Middle frontal gyrus (tissue), 1 donor: Measurements from ENCODE around the gene CYP1A2.
"Not testable (repeated sequence)": the region's sequence is repeated elsewhere in the genome, so short reads cannot be mapped to it uniquely, and the experiment has no call there.

Experiments used
- DNase-seq: peaks from one replicate; pipeline ENCODE4 v3.0.0-alpha.2; 2015; ENCODE audit warnings: low spot score; ENCODE audit errors: extremely low spot score

The CYP1A2 gene, protein sequence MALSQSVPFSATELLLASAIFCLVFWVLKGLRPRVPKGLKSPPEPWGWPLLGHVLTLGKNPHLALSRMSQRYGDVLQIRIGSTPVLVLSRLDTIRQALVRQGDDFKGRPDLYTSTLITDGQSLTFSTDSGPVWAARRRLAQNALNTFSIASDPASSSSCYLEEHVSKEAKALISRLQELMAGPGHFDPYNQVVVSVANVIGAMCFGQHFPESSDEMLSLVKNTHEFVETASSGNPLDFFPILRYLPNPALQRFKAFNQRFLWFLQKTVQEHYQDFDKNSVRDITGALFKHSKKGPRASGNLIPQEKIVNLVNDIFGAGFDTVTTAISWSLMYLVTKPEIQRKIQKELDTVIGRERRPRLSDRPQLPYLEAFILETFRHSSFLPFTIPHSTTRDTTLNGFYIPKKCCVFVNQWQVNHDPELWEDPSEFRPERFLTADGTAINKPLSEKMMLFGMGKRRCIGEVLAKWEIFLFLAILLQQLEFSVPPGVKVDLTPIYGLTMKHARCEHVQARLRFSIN

DNA sequence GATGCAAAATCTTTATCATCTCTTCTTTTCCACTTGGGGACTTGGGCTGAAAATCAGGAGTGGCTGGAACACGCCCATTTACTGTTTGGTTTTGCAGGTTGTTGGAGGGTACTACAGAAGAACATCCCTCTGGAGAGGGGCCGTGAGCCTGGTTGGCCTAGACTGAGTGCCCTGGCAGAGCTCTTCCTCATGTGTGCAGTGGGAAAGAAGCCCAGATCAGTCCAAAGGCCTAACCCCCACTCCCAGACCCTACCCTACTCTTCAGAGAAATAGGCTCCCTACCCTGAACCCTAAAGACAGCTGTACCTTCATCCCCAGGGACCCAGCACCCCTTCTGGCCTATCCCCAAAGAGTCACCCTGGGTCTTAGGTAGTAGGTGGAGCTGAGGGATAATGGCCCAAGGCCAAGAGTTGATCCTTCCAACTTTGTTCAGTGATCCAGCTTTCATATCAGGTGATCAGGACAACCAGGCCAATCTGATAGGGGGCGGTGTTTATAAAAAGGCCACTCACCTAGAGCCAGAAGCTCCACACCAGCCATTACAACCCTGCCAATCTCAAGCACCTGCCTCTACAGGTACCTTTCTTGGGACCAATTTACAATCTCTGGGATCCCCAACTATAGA is at the start of gene CYP1A2:
Gene CYP1A2, plus strand, starts transcription at position 524 of the 625 bp plus-strand sequence. CDS start 894 bp downstream, outside the sequence.
- DNase-seq = no peak

GRCh38 chr15:74709011-74709410 is 39.6 kb upstream of the CYP1A2 start:
- DNase-seq = no peak

GRCh38 chr15:74709892-74710291 is 38.8 kb upstream of the CYP1A2 start:
- DNase-seq = no peak

DNA sequence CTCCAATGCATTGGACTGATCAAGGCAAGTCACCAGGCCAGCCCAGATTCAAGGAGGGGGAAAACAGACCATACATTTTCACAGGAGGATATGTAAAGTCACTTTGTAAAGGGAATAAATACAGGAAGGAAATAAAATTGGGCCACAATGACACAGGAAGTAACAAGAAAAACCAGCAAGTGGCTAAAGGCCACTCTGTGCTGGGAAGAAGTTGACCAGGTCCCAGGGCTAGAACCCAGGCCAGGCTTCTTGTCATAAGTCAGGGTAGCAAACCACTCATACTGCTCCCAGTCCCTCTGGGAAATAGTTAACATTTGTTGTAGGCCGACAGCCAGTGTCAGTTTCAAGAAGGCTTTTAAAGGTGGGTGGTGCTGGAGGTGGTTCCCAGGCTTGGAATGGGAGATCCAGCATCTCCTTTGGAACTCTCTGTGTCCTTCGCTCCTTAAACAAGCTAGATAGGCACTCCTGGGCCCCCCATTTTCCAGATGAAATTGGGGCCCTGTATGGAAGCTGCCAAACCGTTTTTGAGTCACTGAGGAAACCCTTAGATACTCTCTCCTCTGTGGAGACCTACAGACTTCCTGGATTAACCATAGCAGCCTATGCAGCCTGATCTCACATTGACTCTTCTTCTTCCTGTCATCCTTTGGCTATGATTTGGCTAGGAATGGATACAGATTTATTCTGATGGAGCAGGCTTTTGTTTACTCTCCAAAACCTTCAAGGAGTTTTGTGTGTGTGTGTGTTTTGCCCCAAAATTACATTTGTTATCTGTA is 38.1 kb upstream of the CYP1A2 start:
- no peak for DNase-seq

- DNase-seq = no peak
These were observed 36.3 kb upstream of the CYP1A2 start for GRCh38 chr15:74712311-74712710.

DNA sequence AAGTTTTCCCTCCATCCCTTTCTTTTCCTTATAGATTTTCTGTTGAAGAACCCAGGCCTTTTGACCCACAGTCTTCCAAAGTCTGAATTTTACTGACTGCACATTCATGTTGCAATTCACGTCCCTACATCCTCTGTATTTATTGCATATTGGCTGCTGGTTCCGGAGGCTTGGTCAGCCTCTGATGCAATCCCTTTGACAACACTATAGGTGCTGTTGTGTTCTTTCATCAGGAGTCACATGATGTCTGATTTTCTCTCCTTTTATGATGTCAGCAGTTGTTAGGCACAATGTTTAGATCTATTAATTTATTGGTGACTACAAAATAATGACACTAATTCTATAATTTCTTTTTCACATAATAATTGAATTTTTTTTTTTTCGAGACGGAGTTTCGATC is 32.0 kb upstream of the CYP1A2 start:
- no peak for DNase-seq

GRCh38 chr15:74722591-74722990 is 26.1 kb upstream of the CYP1A2 start:
- DNase-seq = no peak

DNA sequence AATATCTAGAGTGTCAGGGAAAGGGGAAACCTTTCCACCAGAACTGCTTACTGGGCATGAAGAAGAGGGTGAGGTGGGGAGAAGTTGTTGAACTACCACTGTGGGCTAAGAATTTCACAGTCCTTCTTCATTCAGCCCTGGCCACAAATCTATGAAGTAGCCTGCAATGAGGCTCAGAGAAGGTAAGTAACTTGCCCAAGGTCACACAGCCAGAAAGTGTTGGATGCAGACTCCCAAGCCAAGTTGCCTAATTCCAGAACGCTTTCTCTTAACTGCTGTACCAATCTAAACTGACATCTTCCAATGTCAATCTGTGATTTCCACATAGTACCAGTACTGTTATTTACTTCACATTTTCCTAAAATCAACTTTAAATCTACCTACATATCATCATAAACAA is 25.5 kb upstream of the CYP1A2 start:
- no peak for DNase-seq

DNA sequence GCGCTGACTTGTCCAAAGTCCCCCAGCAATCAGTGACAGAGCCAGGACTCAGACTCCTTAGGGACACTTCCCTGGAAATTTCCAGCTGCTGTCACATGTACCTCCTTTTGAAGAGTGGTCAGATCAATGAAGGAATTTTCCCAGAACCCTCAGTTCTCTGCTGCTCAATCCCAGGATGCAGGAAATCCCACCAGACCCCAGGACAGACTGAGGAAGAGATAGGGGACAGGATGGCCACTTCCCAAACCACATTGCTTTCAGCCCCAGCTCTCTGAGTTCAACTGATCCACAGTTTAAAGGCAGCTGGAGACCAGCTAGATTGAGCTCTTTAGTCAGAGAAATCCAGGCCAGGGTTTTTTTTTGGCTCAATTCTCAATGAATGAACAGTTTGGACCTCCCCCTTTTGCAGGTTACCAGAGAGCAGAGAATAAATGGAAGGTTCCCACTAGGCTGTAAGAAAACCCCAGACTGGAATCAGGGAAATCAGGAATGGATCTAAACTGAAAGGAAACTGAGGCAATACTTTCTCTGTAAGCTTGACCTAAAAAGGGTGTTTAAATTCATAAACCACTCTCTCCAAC is 24.8 kb upstream of the CYP1A2 start:
- DNase-seq = peak; percentile 64

GRCh38 chr15:74724570-74725224 is 23.9 kb upstream of the CYP1A2 start:
- DNase-seq = no peak

GRCh38 chr15:74725225-74725774 is 23.3 kb upstream of the CYP1A2 start, which contains the start of gene CYP1A1:
CYP1A1 (minus strand) TSS chr15:74725528; CDS start chr15:74723097, 2,431 bp downstream.
- no peak for DNase-seq

GRCh38 chr15:74725845-74726773 is 22.5 kb upstream of the CYP1A2 start:
- no peak for DNase-seq

- DNase-seq = no peak
These were observed 21.9 kb upstream of the CYP1A2 start for GRCh38 chr15:74726774-74727164.

- no peak for DNase-seq
These were observed 20.9 kb upstream of the CYP1A2 start for GRCh38 chr15:74727727-74728126.

DNA sequence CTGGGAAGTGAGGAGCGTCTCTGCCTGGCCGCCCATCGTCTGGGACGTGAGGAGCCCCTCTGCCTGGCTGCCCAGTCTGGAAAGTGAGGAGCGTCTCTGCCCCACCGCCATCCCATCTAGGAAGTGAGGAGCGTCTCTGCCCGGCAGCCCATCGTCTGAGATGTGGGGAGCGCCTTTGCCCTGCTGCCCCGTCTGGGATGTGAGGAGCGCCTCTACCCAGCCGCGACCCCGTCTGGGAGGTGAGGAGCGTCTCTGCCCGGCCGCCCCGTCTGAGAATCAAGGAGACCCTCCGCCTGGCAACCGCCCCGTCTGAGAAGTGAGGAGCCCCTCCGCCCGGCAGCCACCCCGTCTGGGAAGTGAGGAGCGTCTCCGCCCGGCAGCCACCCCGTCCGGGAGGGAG is 19.9 kb upstream of the CYP1A2 start:
- not testable (repeated sequence) for DNase-seq

DNA sequence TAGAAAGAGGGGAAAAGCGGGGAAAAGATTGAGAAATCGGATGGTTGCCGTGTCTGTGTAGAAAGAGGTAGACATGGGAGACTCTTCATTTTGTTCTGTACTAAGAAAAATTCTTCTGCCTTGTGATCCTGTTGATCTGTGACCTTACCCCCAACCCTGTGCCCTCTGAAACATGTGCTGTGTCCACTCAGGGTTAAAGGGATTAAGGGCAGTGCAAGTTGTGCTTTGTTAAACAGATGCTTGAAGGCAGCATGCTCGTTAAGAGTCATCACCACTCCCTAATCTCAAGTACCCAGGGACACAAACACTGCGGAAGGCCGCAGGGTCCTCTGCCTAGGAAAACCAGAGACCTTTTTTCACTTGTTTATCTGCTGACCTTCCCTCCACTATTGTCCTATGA is 19.3 kb upstream of the CYP1A2 start:
- not testable (repeated sequence) for DNase-seq

GRCh38 chr15:74730619-74731316 is 17.9 kb upstream of the CYP1A2 start:
- no peak for DNase-seq

GRCh38 chr15:74732846-74733245 is 15.8 kb upstream of the CYP1A2 start:
- no peak for DNase-seq

DNA sequence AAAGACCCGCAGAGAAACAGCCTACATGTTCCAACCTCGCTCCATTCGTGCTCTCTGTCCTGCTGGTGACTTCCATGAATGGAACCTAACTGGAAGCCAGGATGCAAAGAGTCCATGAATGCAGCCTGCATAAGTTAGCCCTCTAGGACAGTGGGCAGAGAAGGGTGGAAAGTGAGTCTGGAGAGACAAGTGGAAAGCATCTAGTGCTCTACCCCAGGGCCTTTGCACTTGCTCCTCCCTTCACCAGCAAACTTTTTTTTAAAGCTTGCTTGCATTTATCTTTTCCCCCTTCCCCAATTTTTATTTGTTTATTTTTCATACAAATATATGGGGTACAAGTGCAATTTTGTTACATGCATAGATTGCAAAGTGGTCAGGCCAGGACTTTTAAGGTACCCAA is 15.4 kb upstream of the CYP1A2 start:
- DNase-seq = no peak
